Measurements from ENCODE around the gene SCG3.

GRCh38 chr15:51672155-51672687, 9.1 kb upstream of the SCG3 start:
- no peak for TF ChIP-seq CTCF (IDR thresholded peaks at IDR 0.05; ENCODE audit: low read depth, low read length)
- no peak for TF ChIP-seq POLR2A (IDR thresholded peaks at IDR 0.05; ENCODE audit: extremely low read depth, insufficient read length)
- no peak for TF ChIP-seq MAX (IDR thresholded peaks at IDR 0.05; ENCODE audit: low read depth, low read length)
- no peak for TF ChIP-seq MYC (IDR thresholded peaks at IDR 0.05; ENCODE audit: low read depth, low read length)

All from NB4 (cell line).